Activated CD8-positive, alpha-beta memory T cell treated with anti-CD3 and anti-CD28 coated beads for 24 hours (primary cell): ENCODE data around the gene NRCAM.

Experiments
- DNase-seq: peaks from one replicate; pipeline ENCODE4 v3.0.0-alpha.2; 2020

NRCAM gene

GRCh38 chr7:108423089-108423989, 32.9 kb downstream of the NRCAM start:
- DNase-seq, result no peak

- DNase-seq, result no peak
Observed at GRCh38 chr7:108421720-108422331, 34.4 kb downstream of the NRCAM start.

- no peak for DNase-seq
Observed at GRCh38 chr7:108419961-108420908, 36.0 kb downstream of the NRCAM start.

GRCh38 chr7:108418946-108419345, 37.3 kb downstream of the NRCAM start:
- no peak for DNase-seq

GRCh38 chr7:108417926-108418325, 38.3 kb downstream of the NRCAM start:
- no peak for DNase-seq

- no peak for DNase-seq
Observed at GRCh38 chr7:108417144-108417543, 39.1 kb downstream of the NRCAM start.

- DNase-seq, result no peak
Observed at GRCh38 chr7:108415821-108416536, 40.3 kb downstream of the NRCAM start.

- DNase-seq, result no peak
Observed at GRCh38 chr7:108415084-108415483, 41.2 kb downstream of the NRCAM start.

- DNase-seq, result no peak
Observed at GRCh38 chr7:108413782-108414492, 42.3 kb downstream of the NRCAM start.

GRCh38 chr7:108413337-108413736, 42.9 kb downstream of the NRCAM start:
- no peak for DNase-seq

- DNase-seq, result no peak
Observed at GRCh38 chr7:108409146-108409545, 47.1 kb downstream of the NRCAM start.

GRCh38 chr7:108408296-108408991, 47.8 kb downstream of the NRCAM start:
- DNase-seq, result no peak

- no peak for DNase-seq
Observed at GRCh38 chr7:108407676-108408075, 48.6 kb downstream of the NRCAM start.

- DNase-seq, result no peak
Observed at GRCh38 chr7:108406222-108406890, 49.9 kb downstream of the NRCAM start.

GRCh38 chr7:108404509-108405420, 51.5 kb downstream of the NRCAM start:
- no peak for DNase-seq

GRCh38 chr7:108403597-108404217, 52.5 kb downstream of the NRCAM start:
- no peak for DNase-seq

- DNase-seq, result no peak
Observed at GRCh38 chr7:108402865-108403264, 53.4 kb downstream of the NRCAM start.

- no peak for DNase-seq
Observed at GRCh38 chr7:108396080-108396479, 60.2 kb downstream of the NRCAM start.

GRCh38 chr7:108395426-108395825, 60.8 kb downstream of the NRCAM start:
- DNase-seq, result no peak
